Choroid plexus epithelial cell (primary cell): ENCODE measurements around the gene TRIM29.

Experiments used
- DNase-seq: peaks from one replicate; pipeline ENCODE4 v3.0.0-alpha.2; 2010; ENCODE audit warnings: low read depth
- H3K4me3 ChIP-seq: 2 replicates; pipeline ENCODE4 v1.5.1; 2011; ENCODE audit warnings: low read depth, mild to moderate bottlenecking, control low read depth, low read length, moderate library complexity
- TF ChIP-seq, protein P1 (sequence below): conservative IDR thresholded peaks from 2 replicates; pipeline ENCODE4 v1.5.1; 2011; ENCODE audit warnings: low read depth, mild to moderate bottlenecking, control low read depth, inconsistent platforms, low read length, moderate library complexity

Gene TRIM29

DNA sequence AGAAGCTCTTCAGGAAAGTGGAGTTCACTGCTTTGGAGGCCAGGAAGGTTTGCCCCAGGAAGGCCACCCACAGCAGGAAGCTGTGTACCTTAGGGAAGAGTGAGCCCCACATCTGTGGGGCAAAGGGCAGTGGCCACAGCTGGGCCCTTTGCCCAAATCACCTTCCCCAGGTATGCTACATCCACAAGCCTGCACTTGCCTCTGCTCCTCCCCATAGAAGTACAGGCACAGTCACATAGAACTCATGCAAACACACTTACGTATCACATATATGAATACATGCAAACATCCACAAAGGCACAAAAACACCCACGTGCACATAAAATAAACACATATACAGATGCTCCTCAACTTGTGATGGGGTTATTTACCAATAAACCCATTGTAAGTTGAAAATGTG is 2.1 kb downstream of the TRIM29 start:
- H3K4me3 ChIP-seq = no peak overlapping the region
- no peak for DNase-seq
- TF ChIP-seq, protein P1, sequence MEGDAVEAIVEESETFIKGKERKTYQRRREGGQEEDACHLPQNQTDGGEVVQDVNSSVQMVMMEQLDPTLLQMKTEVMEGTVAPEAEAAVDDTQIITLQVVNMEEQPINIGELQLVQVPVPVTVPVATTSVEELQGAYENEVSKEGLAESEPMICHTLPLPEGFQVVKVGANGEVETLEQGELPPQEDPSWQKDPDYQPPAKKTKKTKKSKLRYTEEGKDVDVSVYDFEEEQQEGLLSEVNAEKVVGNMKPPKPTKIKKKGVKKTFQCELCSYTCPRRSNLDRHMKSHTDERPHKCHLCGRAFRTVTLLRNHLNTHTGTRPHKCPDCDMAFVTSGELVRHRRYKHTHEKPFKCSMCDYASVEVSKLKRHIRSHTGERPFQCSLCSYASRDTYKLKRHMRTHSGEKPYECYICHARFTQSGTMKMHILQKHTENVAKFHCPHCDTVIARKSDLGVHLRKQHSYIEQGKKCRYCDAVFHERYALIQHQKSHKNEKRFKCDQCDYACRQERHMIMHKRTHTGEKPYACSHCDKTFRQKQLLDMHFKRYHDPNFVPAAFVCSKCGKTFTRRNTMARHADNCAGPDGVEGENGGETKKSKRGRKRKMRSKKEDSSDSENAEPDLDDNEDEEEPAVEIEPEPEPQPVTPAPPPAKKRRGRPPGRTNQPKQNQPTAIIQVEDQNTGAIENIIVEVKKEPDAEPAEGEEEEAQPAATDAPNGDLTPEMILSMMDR = no peak

DNA sequence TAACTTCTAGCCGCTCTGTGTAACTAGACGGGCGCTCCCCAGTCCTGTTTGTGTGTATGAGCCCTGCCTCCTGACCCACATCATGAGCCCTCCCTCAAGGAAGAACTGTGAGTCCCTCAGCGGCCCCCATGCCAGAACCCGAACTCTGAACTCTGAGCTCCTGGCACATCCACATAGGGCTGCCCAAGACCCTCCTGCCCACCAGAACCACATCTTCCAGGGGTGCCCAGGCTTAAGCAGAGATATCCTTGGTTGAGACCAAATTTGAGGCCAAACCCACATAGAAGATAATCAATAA is 3.0 kb downstream of the TRIM29 start:
- TF ChIP-seq, protein P1 = no peak
- H3K4me3 ChIP-seq = no peak overlapping the region
- DNase-seq = no peak

DNA sequence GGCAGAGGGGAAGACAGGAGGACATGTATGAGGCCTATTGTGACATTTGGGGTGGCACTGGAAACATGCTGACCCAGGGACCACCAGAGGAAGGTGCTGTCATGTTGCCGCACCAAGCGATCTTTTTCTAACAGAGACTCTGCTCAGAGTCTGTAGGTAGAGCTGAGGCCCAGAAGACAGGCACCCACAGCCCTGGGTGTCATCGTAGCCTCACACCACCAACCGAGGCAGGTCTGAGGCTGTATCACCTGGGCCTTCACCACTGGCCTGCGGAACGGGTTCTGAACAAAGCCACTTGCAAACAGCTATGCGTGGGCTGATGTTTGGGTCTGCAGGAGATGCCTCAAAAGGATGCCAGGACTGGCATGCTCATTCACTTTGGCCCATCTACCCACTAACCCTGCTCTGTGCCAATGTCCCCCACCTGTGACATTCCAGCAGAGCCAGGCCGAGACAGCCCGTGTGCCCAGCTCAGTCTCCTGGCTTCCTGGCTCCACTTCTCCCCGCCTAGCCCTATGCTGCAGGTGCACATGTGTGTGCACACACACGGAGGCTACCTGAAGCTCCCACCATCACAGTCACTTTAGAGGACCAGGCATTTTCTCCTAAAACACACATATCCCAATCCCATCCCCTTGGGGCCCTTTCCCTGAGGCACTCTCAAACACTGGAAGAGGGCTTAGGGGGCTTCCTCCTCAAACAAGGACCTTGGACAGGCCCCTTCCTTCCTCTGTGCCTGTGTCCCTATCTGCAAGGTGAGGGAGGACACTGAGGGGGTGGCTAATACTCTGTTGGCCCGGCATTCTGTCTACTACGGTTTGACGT is 3.6 kb downstream of the TRIM29 start:
- no peak overlapping the region for H3K4me3 ChIP-seq
- no peak for DNase-seq
- TF ChIP-seq, protein P1 = no peak

DNA sequence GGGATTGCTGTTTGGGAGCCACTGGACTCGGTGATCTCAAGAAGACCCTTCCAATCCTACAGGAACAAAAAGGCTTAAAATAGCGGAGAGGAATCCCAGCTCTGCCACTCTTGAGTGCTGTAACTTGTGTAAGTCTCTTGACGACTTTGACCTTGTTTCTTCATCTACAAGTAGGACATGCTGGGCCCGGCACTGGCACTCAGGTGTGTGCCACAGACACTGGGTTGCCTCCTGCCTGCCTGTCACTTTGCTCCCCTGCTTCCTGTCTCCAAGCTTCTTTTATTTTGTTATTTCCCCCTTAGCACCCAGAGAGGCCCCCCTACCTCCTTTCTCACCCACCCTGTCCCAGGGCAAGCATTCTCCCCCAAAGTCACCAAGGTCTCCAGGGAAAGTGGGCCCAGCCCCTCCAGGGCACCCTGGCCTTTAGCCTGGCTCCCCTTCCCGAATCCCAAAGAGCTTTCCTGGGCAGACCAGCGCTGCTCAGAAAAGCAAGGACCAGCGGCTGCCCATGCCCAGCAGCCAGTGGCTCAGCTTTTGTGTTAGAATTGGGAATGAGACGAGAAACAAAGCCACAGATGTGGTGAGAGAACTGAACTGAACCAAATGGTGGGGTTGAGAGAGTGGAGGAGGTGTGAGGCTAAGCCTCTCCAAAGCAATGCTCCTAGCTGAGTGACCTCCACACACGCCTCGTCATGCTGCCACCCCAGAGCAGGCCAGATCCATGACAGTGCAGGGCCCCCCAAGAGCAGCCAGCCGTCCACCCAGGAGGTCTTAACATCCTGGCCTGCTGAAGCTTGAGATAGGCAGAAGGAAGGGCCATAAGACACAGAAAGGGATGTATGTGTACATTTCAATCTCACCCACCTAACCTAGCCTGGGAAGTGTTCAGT is 4.5 kb downstream of the TRIM29 start:
- TF ChIP-seq, protein P1 = no peak
- H3K4me3 ChIP-seq = no peak overlapping the region
- no peak for DNase-seq

DNA sequence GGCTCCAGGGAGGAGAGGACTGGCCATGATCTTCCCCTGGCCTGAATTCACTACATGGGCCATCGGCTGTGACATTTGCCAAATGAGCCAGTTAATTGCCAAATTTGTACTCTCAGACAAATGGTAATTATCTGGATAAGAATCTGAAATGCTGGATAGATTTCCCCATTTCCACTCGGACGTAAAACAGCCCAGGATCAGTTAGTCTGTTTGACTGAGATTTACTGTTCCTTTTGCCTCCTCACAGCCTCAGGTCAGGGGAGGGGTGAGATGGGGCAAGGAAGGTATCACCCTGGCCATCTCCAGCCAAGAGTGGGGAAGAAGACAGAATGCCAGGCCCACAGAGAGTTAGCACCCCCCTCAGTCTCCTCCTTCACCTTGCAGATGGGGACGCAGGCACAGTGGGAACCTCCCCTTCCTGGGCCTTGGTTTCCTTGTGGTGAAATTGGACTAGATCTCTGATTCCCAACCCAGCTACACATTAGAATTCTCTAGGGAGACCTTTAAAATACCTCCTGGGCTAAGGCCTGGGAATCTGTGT is 5.2 kb downstream of the TRIM29 start:
- H3K4me3 ChIP-seq = no peak overlapping the region
- DNase-seq = no peak
- TF ChIP-seq, protein P1 = no peak

DNA sequence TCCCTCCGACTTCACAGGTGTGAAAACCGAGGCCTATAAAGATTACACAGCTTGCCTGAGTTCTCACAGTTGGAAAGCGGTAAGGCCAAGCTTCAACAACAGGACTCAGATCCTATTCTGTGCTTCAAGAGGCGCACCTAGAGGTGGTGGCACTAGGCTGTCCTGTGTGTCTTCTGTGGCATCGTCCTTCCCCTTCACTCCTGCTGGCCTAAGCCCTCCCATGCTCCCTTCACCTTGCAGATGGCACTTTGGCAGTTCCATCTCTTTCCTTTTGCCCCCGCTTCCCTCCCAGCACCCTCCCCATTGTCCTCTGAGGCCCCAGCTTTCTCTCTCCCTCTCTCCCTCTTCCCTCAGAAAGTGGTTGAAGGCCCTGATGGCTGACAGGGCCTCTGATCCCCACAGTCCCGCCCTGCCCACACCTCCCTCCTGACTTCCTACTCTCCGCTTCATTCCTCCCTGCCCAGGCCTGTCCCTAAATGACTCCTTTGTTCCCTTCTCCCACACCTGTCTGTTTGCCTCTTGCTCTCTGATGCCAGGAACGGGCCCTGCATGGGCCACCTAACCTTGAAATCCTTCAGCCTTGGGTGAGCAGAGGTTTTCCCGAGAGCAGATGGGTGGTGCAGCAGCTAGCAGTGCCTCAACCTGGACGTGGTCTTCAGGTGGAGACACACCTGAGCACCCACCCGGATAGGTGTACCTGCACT is 5.8 kb downstream of the TRIM29 start:
- TF ChIP-seq, protein P1 = no peak
- H3K4me3 ChIP-seq = no peak overlapping the region
- no peak for DNase-seq
